ENCODE results near the gene SPTB.

SPTB gene

GRCh38 chr14:64843548-64843947, 36.2 kb downstream of the SPTB start:
- Histone ChIP-seq H3K9ac (ENCODE audit: low read depth, low read length, poor library complexity) (no peak overlapping the region), H4K91ac (ENCODE audit: low read depth, low read length, poor library complexity) (no peak overlapping the region), H3K23ac (ENCODE audit: low read depth, low read length, poor library complexity) (no peak overlapping the region), H3K14ac (ENCODE audit: low read length) (no peak overlapping the region), H3K9me3 (replicated peaks in 1 of 2; ENCODE audit: control insufficient read depth in 2 of 2, insufficient read depth in 1 of 2, low read depth in 1 of 2, low read length in 2 of 2) (no peaks in the 10 kb centered on the region), H2BK120ac (ENCODE audit: low read depth, low read length) (no peak overlapping the region), H3K36me3 (replicated peaks in 1 of 2; ENCODE audit: control insufficient read depth in 2 of 2, insufficient read depth in 2 of 2, low read length in 2 of 2) (no peaks in the 10 kb centered on the region), H2BK15ac (ENCODE audit: low read length) (no peak overlapping the region), H3K79me1 (ENCODE audit: low read depth, low read length) (no peaks in the 10 kb centered on the region), H3K27ac (replicated peaks; ENCODE audit: low read length) (no peak overlapping the region), H3K18ac (ENCODE audit: low read length) (peak overlapping the region; percentile 38), H2AK5ac (ENCODE audit: low read depth, low read length) (peak overlapping the region; percentile 48), H2BK12ac (ENCODE audit: low read length) (no peak overlapping the region), H4K8ac (ENCODE audit: low read depth, low read length) (no peak overlapping the region), H3K4me1 (ENCODE audit: control insufficient read depth in 2 of 2, insufficient read depth in 1 of 2, low read depth in 1 of 2, low read length in 2 of 2) (peaks cover 0 to 16% of the 10 kb centered on the region in 2 donors), H3K4ac (ENCODE audit: low read length) (no peak overlapping the region), H2AFZ (ENCODE audit: low read length) (no peak overlapping the region), H3K27me3 (ENCODE audit: control insufficient read depth in 3 of 3, insufficient read depth in 3 of 3, low read depth in 1 of 3, low read length in 3 of 3) (peaks cover 0 to 55% (median 0%) of the 10 kb centered on the region in 3 experiments), H2BK5ac (ENCODE audit: low read length) (no peak overlapping the region), H3K4me3 (ENCODE audit: low read length in 2 of 2) (no peak overlapping the region), H3K4me2 (ENCODE audit: insufficient read depth, low read length, poor library complexity, severe bottlenecking) (no peak overlapping the region)
- DNase-seq (ENCODE audit: low spot score) = no peak
- WGBS, 2 donors (ENCODE audit: extremely low coverage in 2 of 2, insufficient read length in 2 of 2, insufficient replicate concordance in 1 of 2) = no CpG with 5 or more reads among the region's 6 CpGs

- no peak overlapping the region for H2BK120ac ChIP-seq (ENCODE audit: low read depth, low read length)
- no peak overlapping the region for H2BK12ac ChIP-seq (ENCODE audit: low read length)
- no peaks in the 10 kb centered on the region for H3K9me3 ChIP-seq (replicated peaks in 1 of 2; ENCODE audit: control insufficient read depth in 2 of 2, insufficient read depth in 1 of 2, low read depth in 1 of 2, low read length in 2 of 2)
- H3K18ac ChIP-seq (ENCODE audit: low read length) = no peak overlapping the region
- H3K23ac ChIP-seq (ENCODE audit: low read depth, low read length, poor library complexity) = no peak overlapping the region
- peaks cover 0 to 45% (median 0%) of the 10 kb centered on the region in 3 experiments for H3K27me3 ChIP-seq (ENCODE audit: control insufficient read depth in 3 of 3, insufficient read depth in 3 of 3, low read depth in 1 of 3, low read length in 3 of 3)
- no peak overlapping the region for H3K27ac ChIP-seq (replicated peaks; ENCODE audit: low read length)
- peaks cover 0 to 13% of the 10 kb centered on the region in 2 donors for H3K4me1 ChIP-seq (ENCODE audit: control insufficient read depth in 2 of 2, insufficient read depth in 1 of 2, low read depth in 1 of 2, low read length in 2 of 2)
- no peak overlapping the region for H3K9ac ChIP-seq (ENCODE audit: low read depth, low read length, poor library complexity)
- no peaks in the 10 kb centered on the region for H3K36me3 ChIP-seq (replicated peaks in 1 of 2; ENCODE audit: control insufficient read depth in 2 of 2, insufficient read depth in 2 of 2, low read length in 2 of 2)
- H3K4me2 ChIP-seq (ENCODE audit: insufficient read depth, low read length, poor library complexity, severe bottlenecking) = no peak overlapping the region
- no CpG with 5 or more reads among the region's 18 CpGs for WGBS, 2 donors (ENCODE audit: extremely low coverage in 2 of 2, insufficient read length in 2 of 2, insufficient replicate concordance in 1 of 2)
- no peak overlapping the region for H2BK5ac ChIP-seq (ENCODE audit: low read length)
- no peak for DNase-seq (ENCODE audit: low spot score)
- no peak overlapping the region for H4K8ac ChIP-seq (ENCODE audit: low read depth, low read length)
- H2AFZ ChIP-seq (ENCODE audit: low read length) = no peak overlapping the region
- no peak overlapping the region for H2AK5ac ChIP-seq (ENCODE audit: low read depth, low read length)
- no peak overlapping the region for H3K4me3 ChIP-seq (ENCODE audit: low read length in 2 of 2)
- H3K14ac ChIP-seq (ENCODE audit: low read length) = no peak overlapping the region
- no peaks in the 10 kb centered on the region for H3K79me1 ChIP-seq (ENCODE audit: low read depth, low read length)
- H3K4ac ChIP-seq (ENCODE audit: low read length) = no peak overlapping the region
- no peak overlapping the region for H4K91ac ChIP-seq (ENCODE audit: low read depth, low read length, poor library complexity)
- H2BK15ac ChIP-seq (ENCODE audit: low read length) = no peak overlapping the region
These were observed 37.6 kb downstream of the SPTB start for GRCh38 chr14:64841772-64842750.

- Histone ChIP-seq H3K79me1 (ENCODE audit: low read depth, low read length) (no peaks in the 10 kb centered on the region), H2BK5ac (ENCODE audit: low read length) (no peak overlapping the region), H3K18ac (ENCODE audit: low read length) (peak overlapping the region; percentile 6), H3K27ac (replicated peaks; ENCODE audit: low read length) (no peak overlapping the region), H2AFZ (ENCODE audit: low read length) (no peak overlapping the region), H4K8ac (ENCODE audit: low read depth, low read length) (no peak overlapping the region), H2AK5ac (ENCODE audit: low read depth, low read length) (no peak overlapping the region), H3K9me3 (replicated peaks in 1 of 2; ENCODE audit: control insufficient read depth in 2 of 2, insufficient read depth in 1 of 2, low read depth in 1 of 2, low read length in 2 of 2) (no peaks in the 10 kb centered on the region), H3K4me2 (ENCODE audit: insufficient read depth, low read length, poor library complexity, severe bottlenecking) (no peak overlapping the region), H4K91ac (ENCODE audit: low read depth, low read length, poor library complexity) (no peak overlapping the region), H3K27me3 (ENCODE audit: control insufficient read depth in 3 of 3, insufficient read depth in 3 of 3, low read depth in 1 of 3, low read length in 3 of 3) (peaks cover 0 to 44% (median 0%) of the 10 kb centered on the region in 3 experiments), H3K4ac (ENCODE audit: low read length) (no peak overlapping the region), H3K9ac (ENCODE audit: low read depth, low read length, poor library complexity) (no peak overlapping the region), H3K4me1 (ENCODE audit: control insufficient read depth in 2 of 2, insufficient read depth in 1 of 2, low read depth in 1 of 2, low read length in 2 of 2) (peaks cover 0 to 11% of the 10 kb centered on the region in 2 donors), H2BK15ac (ENCODE audit: low read length) (no peak overlapping the region), H2BK120ac (ENCODE audit: low read depth, low read length) (no peak overlapping the region), H3K14ac (ENCODE audit: low read length) (no peak overlapping the region), H3K23ac (ENCODE audit: low read depth, low read length, poor library complexity) (no peak overlapping the region), H2BK12ac (ENCODE audit: low read length) (no peak overlapping the region), H3K36me3 (replicated peaks in 1 of 2; ENCODE audit: control insufficient read depth in 2 of 2, insufficient read depth in 2 of 2, low read length in 2 of 2) (no peaks in the 10 kb centered on the region), H3K4me3 (ENCODE audit: low read length in 2 of 2) (no peak overlapping the region)
- no peak for DNase-seq (ENCODE audit: low spot score)
- no CpG with 5 or more reads among the region's 6 CpGs for WGBS, 2 donors (ENCODE audit: extremely low coverage in 2 of 2, insufficient read length in 2 of 2, insufficient replicate concordance in 1 of 2)
These were observed 38.5 kb downstream of the SPTB start for GRCh38 chr14:64841121-64841651.

- Histone ChIP-seq H3K9ac (ENCODE audit: low read depth, low read length, poor library complexity) (no peak overlapping the region), H4K91ac (ENCODE audit: low read depth, low read length, poor library complexity) (no peak overlapping the region), H3K36me3 (replicated peaks in 1 of 2; ENCODE audit: control insufficient read depth in 2 of 2, insufficient read depth in 2 of 2, low read length in 2 of 2) (no peaks in the 10 kb centered on the region), H3K4ac (ENCODE audit: low read length) (no peak overlapping the region), H2BK15ac (ENCODE audit: low read length) (no peak overlapping the region), H2AFZ (ENCODE audit: low read length) (no peak overlapping the region), H3K27ac (replicated peaks; ENCODE audit: low read length) (no peak overlapping the region), H3K4me1 (ENCODE audit: control insufficient read depth in 2 of 2, insufficient read depth in 1 of 2, low read depth in 1 of 2, low read length in 2 of 2) (peaks cover 0 to 2% of the 10 kb centered on the region in 2 donors), H4K8ac (ENCODE audit: low read depth, low read length) (no peak overlapping the region), H2BK12ac (ENCODE audit: low read length) (no peak overlapping the region), H3K9me3 (replicated peaks in 1 of 2; ENCODE audit: control insufficient read depth in 2 of 2, insufficient read depth in 1 of 2, low read depth in 1 of 2, low read length in 2 of 2) (no peaks in the 10 kb centered on the region), H3K18ac (ENCODE audit: low read length) (no peak overlapping the region), H3K27me3 (ENCODE audit: control insufficient read depth in 3 of 3, insufficient read depth in 3 of 3, low read depth in 1 of 3, low read length in 3 of 3) (peaks cover 0 to 27% (median 0%) of the 10 kb centered on the region in 3 experiments), H3K4me2 (ENCODE audit: insufficient read depth, low read length, poor library complexity, severe bottlenecking) (no peak overlapping the region), H3K4me3 (ENCODE audit: low read length in 2 of 2) (no peak overlapping the region), H2BK120ac (ENCODE audit: low read depth, low read length) (no peak overlapping the region), H2AK5ac (ENCODE audit: low read depth, low read length) (no peak overlapping the region), H3K14ac (ENCODE audit: low read length) (no peak overlapping the region), H2BK5ac (ENCODE audit: low read length) (no peak overlapping the region), H3K79me1 (ENCODE audit: low read depth, low read length) (no peaks in the 10 kb centered on the region), H3K23ac (ENCODE audit: low read depth, low read length, poor library complexity) (no peak overlapping the region)
- no CpG with 5 or more reads among the region's 5 CpGs for WGBS, 2 donors (ENCODE audit: extremely low coverage in 2 of 2, insufficient read length in 2 of 2, insufficient replicate concordance in 1 of 2)
- no peak for DNase-seq (ENCODE audit: low spot score)
These were observed 41.1 kb downstream of the SPTB start for GRCh38 chr14:64838656-64839055.
